M059J (cell line): ENCODE results near the gene STRN4. TPM values are rescaled to one million over a fixed set of nuclear protein-coding genes. Genes with fewer than 3 reads are reported as not detected.

ENCODE experiments used
- DNase-seq: peaks from one replicate; pipeline ENCODE4 v3.0.0-alpha.2; 2012; ENCODE audit warnings: low read depth
- total RNA-seq: library from RNA; depleted of rRNA; stranded (reverse); fragments of >200 nt; shearing (Covaris generic); gene quantifications from 2 replicates; pipeline ENCODE4 v1.2.3, GENCODE V29; 2014; rRNA removed

The STRN4 gene
- total RNA-seq, 1 experiment from 2014 or later, result 78.1 TPM

GRCh38 chr19:46674416-46675178 is 71.7 kb downstream of the STRN4 start:
- DNase-seq, result no peak

GRCh38 chr19:46670813-46671212 is 75.4 kb downstream of the STRN4 start:
- peak; percentile 42 for DNase-seq

Other genes starting within 250 kb of the STRN4 start
- gene CALM3, start 145.1 kb downstream of the STRN4 start, total RNA-seq, result 197 and 314 TPM in 2 replicates
- 0.17 TPM in 1 of 2 replicates, not detected in the other for gene PTGIR, start 121.4 kb downstream of the STRN4 start, total RNA-seq
- gene GNG8, start 110.2 kb downstream of the STRN4 start, total RNA-seq, result not detected in 2 replicates
- 0.52 and 1.4 TPM in 2 replicates for gene DACT3, start 85.3 kb downstream of the STRN4 start, total RNA-seq
- gene PRKD2, start 29.3 kb downstream of the STRN4 start, total RNA-seq, result 18.9 and 38.7 TPM in 2 replicates
- 13.1 and 28.4 TPM in 2 replicates for gene FKRP, start 393 bp downstream of the STRN4 start, total RNA-seq
- gene SLC1A5, start 42.1 kb upstream of the STRN4 start, total RNA-seq, result 89.0 and 173 TPM in 2 replicates
- 365 and 428 TPM in 2 replicates for gene AP2S1, start 104.4 kb upstream of the STRN4 start, total RNA-seq
- gene ARHGAP35, start 114.5 kb upstream of the STRN4 start, total RNA-seq, result 18.7 and 43.2 TPM in 2 replicates